WI38 (cell line): ENCODE results near the gene CSF1.

Source experiments
- H3K4me3 ChIP-seq: 2 replicates; pipeline ENCODE4 v1.5.1; 2011; ENCODE audit warnings: low read depth, mild to moderate bottlenecking, control low read depth, low read length
- TF ChIP-seq, protein P1 (sequence below): IDR thresholded peaks from 2 replicates; pipeline ENCODE4 v1.5.1; 2012; ENCODE audit warnings: low read depth, mild to moderate bottlenecking, control low read depth, low read length

CSF1 gene

GRCh38 chr1:109879881-109880525 lies 30.6 kb upstream of the CSF1 start:
- no peak overlapping the region for H3K4me3 ChIP-seq
- TF ChIP-seq, protein P1, sequence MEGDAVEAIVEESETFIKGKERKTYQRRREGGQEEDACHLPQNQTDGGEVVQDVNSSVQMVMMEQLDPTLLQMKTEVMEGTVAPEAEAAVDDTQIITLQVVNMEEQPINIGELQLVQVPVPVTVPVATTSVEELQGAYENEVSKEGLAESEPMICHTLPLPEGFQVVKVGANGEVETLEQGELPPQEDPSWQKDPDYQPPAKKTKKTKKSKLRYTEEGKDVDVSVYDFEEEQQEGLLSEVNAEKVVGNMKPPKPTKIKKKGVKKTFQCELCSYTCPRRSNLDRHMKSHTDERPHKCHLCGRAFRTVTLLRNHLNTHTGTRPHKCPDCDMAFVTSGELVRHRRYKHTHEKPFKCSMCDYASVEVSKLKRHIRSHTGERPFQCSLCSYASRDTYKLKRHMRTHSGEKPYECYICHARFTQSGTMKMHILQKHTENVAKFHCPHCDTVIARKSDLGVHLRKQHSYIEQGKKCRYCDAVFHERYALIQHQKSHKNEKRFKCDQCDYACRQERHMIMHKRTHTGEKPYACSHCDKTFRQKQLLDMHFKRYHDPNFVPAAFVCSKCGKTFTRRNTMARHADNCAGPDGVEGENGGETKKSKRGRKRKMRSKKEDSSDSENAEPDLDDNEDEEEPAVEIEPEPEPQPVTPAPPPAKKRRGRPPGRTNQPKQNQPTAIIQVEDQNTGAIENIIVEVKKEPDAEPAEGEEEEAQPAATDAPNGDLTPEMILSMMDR, result no peak

DNA sequence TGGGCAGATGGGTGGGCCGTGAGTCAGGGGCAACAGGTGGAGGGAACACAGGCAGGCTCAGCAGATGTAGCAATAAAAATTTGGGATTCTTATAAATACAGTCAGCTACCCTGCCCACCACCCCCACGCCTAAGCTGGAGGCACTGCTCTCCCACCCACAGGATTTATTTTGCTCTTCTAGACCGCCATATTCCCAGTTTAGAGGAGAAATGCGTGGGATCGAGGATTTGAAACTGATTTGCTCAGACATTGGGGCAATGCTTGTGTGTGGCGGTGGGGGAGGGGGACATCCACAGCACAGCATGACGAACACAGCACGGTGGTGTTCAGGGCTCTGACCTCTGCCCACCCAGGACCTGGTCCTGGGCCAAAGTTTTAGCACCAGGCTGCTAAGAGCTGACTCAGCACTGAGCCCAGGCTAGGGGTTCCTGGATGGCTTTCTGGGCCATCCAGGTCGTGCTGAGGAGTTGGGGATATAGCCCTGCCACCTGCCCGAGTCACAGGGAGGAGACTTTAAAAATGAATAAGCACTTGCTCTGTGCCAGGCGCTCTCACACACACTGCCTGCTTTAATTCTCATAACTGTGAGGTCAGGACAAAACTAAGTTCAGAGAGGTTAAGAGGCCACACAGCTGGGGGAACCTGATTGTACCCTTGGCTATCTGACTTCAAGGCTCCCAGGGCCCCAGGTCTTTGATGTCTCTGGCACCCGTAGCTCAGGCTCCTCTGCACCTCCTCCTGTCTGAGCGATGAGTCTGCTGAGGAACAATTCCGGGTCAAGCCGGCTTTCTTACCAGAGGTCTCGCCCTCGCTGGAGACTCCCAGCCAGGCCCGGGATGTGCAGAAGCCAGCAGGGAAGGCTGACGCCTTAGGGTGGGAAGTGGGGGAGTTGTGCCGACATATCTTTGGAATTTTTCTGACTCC lies 29.4 kb upstream of the CSF1 start:
- H3K4me3 ChIP-seq, result no peak overlapping the region
- TF ChIP-seq, protein P1, result no peak

DNA sequence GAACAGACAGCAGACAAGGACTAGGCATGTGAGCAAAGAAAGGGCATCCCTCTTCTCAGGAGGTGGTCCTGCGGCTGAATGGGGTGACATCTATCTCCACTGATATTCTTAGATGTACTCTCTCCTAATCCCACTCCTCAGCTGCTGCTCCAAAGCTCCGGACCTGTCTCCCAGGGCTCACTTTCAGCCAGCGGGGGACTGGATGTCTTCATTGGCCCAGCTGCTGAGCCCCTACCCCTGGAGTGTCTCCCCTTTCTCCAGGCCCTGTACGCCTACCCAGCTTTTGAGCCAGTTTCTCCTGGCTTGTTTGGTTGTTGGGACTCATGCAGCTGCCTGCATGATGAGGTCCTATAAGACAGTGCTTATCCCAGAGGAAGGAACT lies 28.8 kb upstream of the CSF1 start:
- TF ChIP-seq, protein P1, result no peak
- H3K4me3 ChIP-seq, result no peak overlapping the region

- H3K4me3 ChIP-seq, result no peak overlapping the region
- TF ChIP-seq, protein P1, result no peak
Observed at GRCh38 chr1:109882288-109883245, 28.1 kb upstream of the CSF1 start.

GRCh38 chr1:109883248-109883955 lies 27.2 kb upstream of the CSF1 start:
- H3K4me3 ChIP-seq, result no peak overlapping the region
- TF ChIP-seq, protein P1, result no peak

- H3K4me3 ChIP-seq, result no peak overlapping the region
- TF ChIP-seq, protein P1, result no peak
Observed at GRCh38 chr1:109884242-109884891, 26.3 kb upstream of the CSF1 start.
